HG02840 (cell line): Measurements from ENCODE around the gene ATF3.
"Not testable (repeated sequence)": the region's sequence is repeated elsewhere in the genome, so short reads cannot be mapped to it uniquely, and the experiment has no call there.

Experiments used
- ATAC-seq: cut with Tn5 transposase; IDR thresholded peaks from one replicate; pipeline ENCODE4 v1.9.1; 2021; ENCODE audit warnings: mild to moderate bottlenecking, moderate library complexity, moderate number of reproducible peaks; ENCODE audit not compliant: unreplicated experiment, low FRiP score

The ATF3 gene

DNA sequence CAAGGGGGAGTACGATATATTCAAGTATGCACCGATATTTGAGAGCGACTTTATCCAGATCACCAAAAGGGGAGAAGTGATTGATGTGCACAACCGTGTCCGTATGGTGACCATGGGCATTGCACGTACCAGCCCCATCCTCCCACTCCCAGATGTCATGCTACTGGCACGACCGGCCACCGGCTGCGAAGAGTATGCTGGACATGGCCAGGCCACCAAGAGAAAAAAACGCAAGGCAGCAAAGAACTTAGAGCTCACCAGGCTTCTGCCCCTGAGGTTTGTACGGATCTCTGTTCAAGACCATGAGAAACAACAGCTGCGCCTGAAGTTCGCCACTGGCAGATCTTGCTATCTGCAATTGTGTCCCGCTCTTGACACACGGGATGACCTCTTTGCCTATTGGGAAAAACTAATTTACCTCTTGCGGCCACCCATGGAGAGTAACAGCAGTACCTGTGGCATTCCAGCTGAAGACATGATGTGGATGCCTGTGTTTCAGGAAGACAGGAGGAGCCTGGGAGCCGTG is 16.5 kb downstream of the ATF3 start:
- ATAC-seq = no peak

DNA sequence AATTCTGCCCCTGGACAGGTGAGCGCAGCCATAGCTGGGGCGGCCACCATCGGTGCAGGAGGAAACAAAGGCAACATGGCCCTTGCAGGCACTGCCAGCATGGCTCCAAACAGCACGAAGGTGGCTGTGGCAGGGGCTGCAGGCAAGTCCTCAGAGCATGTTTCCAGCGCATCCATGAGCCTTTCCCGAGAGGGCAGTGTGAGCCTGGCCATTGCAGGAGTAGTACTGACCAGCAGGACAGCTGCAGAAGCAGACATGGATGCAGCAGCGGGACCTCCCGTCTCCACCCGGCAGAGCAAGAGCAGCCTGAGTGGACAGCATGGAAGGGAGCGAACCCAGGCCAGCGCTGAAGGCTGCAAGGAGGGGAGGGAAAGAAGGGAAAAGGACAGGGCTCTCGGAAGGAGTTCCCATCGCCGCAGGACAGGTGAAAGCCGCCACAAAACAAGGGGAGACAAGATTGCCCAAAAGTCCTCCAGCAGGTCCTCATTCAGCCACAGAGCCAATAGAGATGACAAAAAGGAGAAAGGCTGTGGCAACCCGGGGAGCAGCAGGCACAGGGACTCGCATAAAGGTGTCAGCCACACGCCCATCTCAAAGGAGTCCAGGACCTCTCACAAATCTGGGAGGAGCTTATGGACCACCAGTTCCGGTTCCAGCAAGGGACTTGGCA is 17.4 kb downstream of the ATF3 start:
- ATAC-seq = no peak

DNA sequence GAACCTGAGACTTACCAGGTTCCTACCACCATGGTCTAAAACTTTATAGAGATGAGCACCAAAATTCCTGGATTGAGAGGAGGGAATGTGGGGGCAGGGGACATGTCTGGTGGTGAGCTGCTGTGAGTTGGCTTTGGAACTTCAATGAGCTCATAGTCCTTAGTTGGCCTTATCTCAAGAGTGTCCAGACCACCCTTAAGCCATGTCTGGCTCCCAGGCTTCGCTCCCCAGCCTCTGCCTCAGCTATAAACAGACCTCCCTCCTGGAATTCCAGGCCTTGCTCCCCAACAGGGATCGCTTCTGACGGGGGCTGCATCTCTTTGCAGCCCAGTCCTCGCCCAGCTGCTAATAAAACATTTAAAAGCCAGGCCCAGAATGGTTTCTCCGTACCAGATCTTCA is 19.5 kb downstream of the ATF3 start:
- ATAC-seq = no peak

DNA sequence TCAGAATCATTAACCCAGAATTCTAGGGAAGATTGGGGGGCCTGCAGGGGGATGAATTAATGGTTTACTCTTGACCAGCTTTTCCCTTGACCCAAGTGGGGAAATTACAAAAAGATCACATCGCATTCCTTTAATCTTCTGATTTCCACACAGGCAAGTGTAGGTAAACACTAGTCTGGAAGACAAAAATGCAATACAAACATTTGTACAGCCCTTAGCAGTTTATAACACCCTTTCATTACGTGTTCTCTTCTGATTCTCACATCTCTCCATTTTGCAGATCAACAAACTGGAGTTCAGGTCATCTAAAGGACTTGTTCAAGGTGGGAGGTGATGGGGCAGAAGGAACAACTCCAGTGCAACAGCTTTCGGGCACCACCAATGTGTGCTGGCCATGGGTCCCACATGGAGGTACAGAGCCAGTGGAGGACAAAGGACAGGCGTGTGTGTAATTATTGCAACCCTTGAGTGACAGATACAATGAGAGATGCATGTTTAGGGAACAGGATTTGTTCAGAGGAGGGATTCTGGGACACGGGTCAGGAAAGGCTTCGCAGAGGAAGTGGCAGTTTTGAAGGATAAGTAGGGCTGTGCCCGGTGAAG is 20.4 kb downstream of the ATF3 start:
- no peak for ATAC-seq

DNA sequence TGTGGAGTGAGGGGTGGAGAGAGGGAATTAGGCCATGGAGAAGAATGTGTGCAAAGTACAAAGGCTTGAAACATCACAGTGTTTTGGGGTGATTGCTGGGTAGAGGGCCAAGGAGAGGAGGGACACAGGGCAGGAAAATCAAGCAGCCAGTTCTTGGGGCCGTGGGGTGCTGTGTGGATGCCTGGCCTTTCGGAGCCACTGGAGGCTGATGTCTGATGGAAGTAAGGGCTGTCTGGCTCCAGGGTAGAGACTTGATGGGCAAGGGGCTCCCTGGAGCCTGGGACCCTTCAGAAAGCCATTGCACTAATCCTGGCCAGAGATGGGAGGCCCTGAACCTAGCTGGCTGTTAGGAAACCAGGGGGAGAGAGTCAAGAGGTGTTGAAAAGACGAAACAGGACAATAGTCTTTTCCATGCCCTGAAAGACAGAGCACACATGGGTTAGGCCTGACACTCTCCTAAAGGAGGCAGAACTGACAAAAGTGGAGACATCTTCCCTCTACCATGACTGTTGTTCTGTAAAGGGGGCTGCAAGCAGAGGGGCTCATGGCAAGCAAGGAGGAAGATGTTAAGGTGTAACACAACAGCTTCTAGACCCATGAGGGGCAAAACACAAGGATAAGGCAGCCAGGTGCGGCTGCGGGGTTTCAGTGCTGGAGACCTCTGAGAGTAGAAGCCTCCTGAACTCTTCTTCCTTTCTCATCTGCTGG is 21.0 kb downstream of the ATF3 start:
- ATAC-seq = no peak

DNA sequence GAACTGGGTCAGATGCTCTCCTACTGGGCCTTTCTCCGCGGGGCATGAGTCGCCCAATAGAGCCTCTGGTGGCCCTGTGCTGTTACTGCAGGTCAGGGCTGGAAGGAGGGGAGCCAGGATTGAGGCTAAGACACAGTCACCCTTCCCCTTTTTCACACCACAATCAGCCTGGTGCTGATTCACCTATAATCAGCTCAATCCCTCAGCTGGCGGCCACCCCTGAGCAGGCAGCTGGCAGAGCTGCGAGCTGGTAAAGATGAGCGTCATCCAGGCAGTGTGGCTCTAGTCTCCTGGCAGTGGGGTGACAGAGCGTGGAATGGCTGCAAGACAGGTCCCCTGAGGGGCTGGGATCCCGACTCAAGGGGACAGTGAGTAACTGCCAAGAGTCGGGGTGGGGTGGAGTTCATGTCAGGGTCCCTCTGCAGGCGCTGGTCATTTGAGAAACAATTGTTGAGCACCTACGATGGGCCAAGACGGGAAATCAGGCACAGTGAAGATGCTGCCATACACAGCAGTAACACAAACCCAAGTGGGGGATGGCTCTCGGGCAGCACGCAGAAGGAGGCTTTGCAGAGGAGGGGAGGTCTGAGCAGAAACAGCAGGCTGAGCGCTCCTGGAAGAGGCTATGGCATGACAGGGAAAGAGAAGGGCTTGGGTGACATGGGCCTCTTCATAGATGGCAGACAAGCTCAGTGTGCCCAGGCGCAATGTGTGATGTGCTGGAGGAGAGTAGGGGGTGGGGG is 21.8 kb downstream of the ATF3 start:
- peak; percentile 78 for ATAC-seq

DNA sequence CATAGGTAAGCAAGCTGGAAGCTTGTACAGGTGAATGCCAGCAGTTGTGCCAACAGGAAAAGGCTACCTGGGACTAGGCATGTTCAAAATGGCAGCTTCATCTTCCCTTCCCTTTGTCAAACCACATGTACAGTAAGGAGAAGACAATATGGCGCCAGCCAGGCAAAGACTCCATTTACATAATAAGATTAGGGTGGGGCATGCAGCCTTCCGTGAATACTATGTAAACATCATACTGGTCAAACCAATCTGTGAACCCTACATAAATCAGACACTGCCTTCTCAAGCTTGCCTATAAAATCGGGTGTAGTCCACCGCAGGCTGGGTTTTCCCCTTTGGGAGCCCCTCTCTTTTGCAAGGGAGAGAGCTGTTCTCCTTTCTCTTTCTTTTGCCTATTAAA is 24.6 kb downstream of the ATF3 start:
- ATAC-seq = no peak

DNA sequence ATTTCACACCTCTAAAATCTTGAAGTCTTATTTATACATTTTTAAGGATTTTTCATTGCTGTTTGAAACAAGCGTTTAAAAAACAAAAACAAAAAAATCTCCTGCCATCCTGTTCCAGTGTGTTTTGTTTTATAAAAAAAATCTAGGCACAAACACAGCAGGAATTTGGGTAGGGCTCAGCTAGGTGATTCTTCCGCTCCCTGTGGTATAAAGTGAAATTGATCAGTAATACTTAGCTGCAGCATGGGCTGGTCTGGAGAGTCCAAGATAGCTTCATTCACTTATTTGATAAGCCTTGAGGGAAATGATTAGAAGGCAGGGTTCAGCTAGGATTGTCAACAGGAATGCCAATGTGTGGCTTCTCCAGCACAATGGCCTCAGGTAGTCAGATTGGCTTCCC is 25.7 kb downstream of the ATF3 start:
- ATAC-seq = no peak

DNA sequence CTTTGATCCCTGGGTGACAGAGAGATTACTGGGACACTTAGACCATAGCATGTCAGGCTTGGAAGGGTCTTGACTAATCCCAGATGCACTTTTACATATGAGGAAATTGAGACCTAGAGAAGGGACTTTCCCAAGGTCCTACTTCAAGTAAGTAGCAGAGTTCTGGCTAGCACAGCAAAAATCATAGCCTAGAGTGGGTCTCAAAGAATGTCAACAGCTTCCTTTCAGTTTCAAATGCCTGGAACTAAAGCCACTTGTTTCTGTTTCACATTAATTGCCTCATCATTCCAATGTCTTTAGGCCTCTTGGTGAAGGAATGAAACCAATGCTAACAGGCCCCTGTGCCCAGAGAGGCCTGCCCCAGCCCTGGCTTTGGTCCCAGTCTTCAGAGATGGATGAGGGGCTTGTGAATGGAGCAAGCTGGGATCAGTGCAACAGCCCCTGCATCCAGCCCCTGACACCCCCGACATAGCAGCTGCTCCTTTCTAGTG is 26.6 kb downstream of the ATF3 start:
- peak; percentile 46 for ATAC-seq

DNA sequence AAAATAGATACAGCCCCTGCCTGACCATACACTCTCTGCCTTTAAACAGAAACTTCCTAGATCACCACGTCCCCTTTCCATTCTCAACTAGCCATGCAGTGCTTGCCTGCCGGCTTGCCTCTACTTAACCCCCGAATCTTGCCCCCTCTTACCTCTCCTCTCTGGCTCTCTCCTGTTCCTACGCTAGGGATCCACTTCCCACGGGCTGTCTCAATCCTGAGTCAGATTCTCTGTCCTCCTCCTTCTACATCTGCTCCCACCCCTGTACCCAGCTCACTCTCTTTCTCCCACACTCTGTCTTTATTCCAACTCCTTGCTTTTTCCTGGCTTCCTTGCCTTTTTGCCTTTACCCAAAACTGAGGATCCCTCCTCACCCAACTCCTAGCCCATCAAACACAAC is 29.3 kb downstream of the ATF3 start:
- ATAC-seq = no peak

DNA sequence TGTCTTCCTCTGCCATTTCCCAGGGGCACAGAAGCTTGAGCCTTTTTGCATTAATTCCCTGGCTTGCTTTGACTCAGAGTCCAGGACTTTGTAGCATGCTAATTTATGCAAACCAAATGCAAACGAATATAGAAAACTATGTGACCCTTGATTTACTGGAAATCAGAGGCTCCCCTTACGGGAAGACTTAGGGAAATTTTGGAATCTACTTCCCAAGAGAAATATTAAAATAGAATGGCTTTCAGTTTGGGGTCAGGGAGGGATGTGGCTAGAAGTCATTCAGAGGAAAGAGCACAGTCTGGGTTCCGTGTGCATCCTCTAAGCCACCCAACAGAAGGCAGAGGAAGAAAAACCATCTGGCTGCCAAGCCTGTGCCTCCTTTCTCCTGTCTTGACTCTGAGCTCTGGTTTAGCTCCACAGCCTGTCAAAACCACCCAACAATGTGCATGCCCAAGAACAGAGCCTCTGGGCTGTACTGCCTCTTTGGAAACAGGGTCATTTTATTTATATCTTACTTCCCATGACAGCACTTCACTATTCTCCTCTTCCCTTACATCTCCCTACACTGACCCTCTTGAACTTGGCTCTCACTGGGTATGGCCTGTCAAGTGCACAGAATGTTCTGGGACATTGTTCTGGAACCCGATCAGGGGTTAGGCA is 30.1 kb downstream of the ATF3 start:
- no peak for ATAC-seq

DNA sequence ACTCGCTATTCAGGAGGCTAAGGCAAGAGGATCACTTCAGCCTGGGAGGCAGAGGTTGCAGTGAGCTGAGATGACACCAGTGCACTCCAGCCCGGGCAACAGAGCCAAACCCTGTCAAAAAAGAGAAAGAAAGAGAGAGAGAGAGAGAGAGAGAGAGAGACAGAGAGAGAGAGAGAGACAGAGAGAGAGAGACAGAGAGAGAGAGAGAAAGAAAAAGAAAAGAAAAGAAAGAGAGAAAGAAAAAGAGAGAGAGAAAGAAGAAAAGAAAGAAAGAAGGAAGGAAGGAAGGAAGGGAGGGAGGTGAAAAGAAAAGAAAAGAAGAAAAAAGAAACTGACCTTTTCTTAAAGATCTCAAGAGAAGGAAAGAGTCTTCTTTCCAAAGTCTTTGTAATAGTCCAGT is 31.0 kb downstream of the ATF3 start:
- not testable (repeated sequence) for ATAC-seq

DNA sequence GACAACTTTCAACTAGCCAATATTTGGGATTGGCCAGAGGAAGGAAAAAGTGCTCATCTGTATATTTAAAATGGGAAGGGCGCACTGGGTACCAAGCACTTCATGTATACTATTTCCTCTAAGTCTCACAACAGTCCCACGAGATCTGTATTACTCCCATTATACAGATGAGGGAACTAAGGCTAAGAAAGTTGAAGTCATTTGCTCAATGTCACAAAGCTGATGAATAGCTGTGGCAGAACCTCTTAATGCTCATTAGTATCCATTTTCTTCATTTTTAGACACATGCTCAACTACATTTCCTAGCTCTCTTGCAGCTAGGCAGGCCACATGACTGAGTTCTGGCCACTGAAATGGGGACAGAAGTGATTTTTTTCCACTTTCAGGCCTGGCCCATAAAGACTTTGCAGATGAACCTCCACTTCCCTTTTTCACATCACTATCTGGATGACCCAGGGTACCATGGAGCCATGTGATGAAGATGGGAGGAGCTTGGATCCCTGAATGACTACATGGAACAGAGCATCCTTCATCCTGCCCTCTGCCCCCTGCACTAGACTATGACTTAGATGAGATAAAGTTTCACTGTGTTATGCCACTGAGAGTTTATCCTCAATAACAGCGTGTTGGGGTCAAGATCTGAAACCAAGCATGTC is 31.8 kb downstream of the ATF3 start:
- ATAC-seq = no peak

DNA sequence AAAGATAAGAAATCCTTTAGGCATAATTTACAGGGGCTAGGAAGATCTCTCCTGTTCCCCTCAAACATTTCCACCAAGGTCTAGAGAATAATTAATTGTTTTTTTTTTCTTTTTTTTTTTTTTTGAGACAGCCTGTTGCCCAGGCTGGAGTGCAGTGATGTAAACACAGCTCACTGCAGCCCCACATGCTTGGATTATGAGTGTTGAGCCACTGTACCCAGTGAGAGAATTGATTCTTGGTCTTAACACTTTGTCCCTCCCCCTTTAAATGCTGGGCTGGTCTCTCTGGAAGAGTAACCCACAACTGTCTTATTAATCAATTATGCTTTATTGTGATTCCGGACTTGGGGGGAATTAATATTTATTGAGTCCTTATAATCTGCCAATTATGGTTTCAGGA is 33.4 kb downstream of the ATF3 start:
- no peak for ATAC-seq

DNA sequence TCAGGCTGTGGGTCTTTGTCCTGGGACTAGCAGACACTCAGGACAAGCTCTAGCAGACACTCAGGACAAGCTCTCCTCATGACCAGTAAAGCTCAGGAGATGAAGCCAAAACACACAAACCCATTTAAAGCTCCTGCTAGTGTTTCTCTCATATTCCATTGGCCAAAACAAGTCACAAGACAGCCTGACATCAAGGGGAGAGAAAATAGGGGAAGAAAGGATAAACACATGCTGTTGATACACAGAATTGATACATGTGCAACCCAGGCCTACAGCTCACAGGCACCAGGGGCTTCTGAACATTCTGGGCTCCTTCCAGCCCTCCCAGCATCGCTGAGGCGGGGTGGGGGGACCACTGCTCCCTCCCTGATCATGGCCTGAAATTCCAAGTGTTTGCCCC is 35.3 kb downstream of the ATF3 start:
- no peak for ATAC-seq

DNA sequence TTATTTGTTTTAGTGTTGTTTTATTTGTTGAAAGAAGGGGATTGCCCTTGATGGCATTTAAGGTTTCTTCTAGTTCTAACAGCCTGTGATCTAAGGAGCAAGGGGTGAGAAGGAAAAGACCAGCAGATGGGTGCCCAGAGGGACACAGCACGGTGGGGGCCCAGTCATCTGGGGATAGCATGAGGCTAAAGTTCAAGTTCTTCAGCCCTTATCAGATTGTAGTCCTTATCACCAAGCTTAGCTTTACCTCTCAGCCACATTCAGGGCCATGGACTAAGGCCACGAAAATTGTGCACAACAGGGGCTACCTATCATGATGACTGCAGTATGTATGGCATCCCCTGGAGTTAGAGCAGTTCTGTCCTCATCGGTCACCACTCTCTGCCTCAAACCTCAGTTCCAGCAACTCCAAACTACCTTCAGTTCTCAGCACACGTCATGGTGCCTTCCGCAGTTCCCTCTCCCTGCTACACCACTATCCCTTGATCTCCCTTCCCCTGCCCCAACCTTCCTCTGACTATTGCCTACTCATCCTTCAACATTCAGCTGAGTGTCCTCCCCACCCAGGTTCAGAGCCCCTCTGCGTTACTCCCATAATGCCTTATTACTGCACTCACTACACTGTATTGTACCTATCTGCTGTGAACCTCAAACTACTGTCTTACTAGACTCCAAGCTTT is 36.4 kb downstream of the ATF3 start:
- no peak for ATAC-seq

DNA sequence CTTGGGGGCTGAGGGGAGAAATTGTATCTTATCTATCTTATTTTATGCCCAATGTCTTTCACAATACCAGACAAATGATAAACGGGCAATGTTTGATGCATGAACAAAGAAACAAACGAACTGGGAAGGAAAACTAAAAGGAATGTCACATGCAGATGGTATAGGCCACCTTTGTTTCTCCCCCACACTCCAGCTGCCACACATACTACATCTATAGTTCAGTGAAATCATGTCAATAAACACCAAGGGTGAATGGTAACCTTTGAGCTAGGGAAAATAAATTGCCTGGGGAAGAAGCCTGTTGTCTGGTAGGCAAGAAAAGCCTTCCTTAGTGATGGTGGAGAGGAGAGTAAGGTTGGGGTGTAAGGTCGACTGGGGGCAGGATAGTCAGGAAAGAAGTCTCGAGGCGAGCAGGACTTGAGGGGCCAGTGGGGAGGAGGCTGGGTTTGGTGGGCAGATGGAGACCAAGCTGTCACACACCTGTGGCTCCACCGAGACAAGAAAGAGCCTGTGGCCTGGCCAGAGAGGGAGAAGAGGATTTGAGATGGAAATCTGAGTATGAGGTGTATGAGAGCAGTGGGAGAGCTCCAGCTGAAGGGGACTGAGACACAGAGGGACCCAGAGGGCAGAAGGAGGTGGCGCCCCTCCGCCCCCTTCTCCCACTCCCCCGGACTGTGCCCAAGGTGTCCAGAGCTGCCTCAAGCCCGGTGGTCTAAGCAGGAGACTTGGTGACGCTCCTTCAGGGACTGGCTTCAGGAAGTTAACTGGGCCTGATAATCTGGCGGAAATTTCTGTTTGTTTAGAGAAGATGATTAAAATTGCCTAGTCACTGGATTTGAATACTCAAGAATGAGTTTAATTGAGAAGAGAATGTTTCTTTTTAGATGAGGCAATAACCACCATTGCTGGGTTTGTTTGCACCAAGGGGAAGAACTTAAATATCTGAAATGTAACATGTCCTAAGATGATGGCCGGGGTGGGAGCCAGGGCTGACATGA is 37.3 kb downstream of the ATF3 start:
- ATAC-seq = no peak

DNA sequence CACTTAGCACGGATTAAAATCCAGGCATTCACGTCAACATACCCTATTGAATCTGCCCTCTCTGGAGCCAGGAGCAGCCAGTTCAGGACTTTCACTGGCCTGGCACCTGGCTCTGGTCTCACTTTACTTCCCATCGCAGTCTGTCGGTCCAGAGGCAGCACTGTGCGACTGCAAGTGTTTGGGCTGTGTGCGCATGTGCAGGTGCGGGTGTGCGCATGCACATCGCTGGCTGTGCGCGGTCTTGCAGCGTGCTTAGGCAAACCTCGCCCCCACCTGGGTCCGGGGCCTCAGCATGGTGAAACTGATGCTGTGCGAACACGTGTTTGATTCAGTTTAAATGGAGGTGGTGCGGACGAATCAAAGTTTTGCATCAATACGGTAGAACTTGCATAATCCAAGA is 38.0 kb downstream of the ATF3 start:
- no peak for ATAC-seq
